ENCODE data around the gene ERBB4.

ERBB4 gene

DNA sequence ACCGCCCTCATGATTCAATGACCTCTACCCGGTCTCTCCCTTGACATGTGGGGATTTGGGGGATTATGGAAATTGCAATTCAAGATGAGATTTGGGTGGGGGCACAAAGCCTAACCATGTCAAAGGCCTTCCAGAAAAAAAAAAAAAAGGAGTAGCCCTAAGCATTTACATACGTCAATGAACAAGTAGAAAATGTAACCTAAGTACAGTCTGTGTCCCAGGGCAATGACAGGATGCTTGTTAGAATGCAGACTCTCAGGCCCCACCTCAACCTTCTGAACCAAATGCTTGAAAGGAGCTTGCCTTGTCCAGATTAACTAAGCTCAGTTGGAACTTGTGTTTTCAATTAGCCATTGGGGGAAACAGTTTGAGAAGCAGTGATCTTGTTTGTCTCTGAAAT, 1180.1 kb downstream of the ERBB4 start:
- Histone ChIP-seq H4K20me1 (ENCODE audit: insufficient read depth, low read length) (no peaks in the 10 kb centered on the region), H3K4me3 (ENCODE audit: low read length) (no peak overlapping the region), H3K4me1 (ENCODE audit: low read length) (peaks cover 4% of the 10 kb centered on the region; the same call in 1 of the 2 replicates), H3K27me3 (replicated peaks; ENCODE audit: insufficient read depth, low read length) (no peaks in the 10 kb centered on the region), H3K4me2 (ENCODE audit: low read depth, low read length) (no peak overlapping the region), H3F3A (ENCODE audit: insufficient read depth, low read length) (no peaks in the 10 kb centered on the region), H3K36me3 (replicated peaks; ENCODE audit: insufficient read depth, low read length) (no peaks in the 10 kb centered on the region), H3K9me3 (replicated peaks; ENCODE audit: insufficient read depth, low read length) (no peaks in the 10 kb centered on the region), H3K9ac (ENCODE audit: low read length) (no peak overlapping the region), H3K9me2 (replicated peaks; ENCODE audit: insufficient read depth, low read length) (no peaks in the 10 kb centered on the region), H2AFZ (ENCODE audit: low read length) (no peak overlapping the region), H3K79me2 (ENCODE audit: low read length) (no peaks in the 10 kb centered on the region), H3K27ac (ENCODE audit: low read length) (no peak overlapping the region)
- TF ChIP-seq EZH2phosphoT487 (IDR thresholded peaks at IDR 0.05; ENCODE audit: low read length), result no peak
- DNase-seq, result no peak

DNA sequence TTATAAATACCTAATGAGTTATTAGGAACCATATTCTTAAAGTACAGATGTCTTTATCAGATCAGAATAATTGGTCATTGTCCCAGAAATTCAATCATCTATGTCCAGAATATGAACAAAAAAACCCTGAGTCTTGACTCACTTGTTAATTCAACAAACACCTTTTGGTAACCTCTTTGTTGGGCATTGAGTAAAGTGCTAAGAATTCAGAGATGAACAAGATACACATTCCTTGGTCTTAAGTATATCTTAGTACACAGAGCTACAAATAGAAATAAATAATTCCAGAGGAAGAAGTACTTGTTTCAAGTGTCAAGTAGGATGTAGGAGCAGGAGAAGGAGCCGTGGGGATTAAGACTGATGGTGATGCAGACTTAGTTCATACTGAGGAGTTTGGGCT, 1184.1 kb downstream of the ERBB4 start:
- Histone ChIP-seq H3K79me2 (ENCODE audit: low read length) (no peaks in the 10 kb centered on the region), H4K20me1 (ENCODE audit: insufficient read depth, low read length) (no peaks in the 10 kb centered on the region), H2AFZ (ENCODE audit: low read length) (no peak overlapping the region), H3K4me2 (ENCODE audit: low read depth, low read length) (no peak overlapping the region), H3F3A (ENCODE audit: insufficient read depth, low read length) (no peaks in the 10 kb centered on the region), H3K4me3 (ENCODE audit: low read length) (no peak overlapping the region), H3K36me3 (replicated peaks; ENCODE audit: insufficient read depth, low read length) (no peaks in the 10 kb centered on the region), H3K4me1 (ENCODE audit: low read length) (0 out of 2 replicates have a peak, but pooled peaks cover 3% of the 10 kb centered on the region), H3K9ac (ENCODE audit: low read length) (no peak overlapping the region), H3K27me3 (replicated peaks; ENCODE audit: insufficient read depth, low read length) (no peaks in the 10 kb centered on the region), H3K9me3 (replicated peaks; ENCODE audit: insufficient read depth, low read length) (no peaks in the 10 kb centered on the region), H3K27ac (ENCODE audit: low read length) (no peak overlapping the region), H3K9me2 (replicated peaks; ENCODE audit: insufficient read depth, low read length) (no peaks in the 10 kb centered on the region)
- no peak for DNase-seq
- TF ChIP-seq, protein P1, sequence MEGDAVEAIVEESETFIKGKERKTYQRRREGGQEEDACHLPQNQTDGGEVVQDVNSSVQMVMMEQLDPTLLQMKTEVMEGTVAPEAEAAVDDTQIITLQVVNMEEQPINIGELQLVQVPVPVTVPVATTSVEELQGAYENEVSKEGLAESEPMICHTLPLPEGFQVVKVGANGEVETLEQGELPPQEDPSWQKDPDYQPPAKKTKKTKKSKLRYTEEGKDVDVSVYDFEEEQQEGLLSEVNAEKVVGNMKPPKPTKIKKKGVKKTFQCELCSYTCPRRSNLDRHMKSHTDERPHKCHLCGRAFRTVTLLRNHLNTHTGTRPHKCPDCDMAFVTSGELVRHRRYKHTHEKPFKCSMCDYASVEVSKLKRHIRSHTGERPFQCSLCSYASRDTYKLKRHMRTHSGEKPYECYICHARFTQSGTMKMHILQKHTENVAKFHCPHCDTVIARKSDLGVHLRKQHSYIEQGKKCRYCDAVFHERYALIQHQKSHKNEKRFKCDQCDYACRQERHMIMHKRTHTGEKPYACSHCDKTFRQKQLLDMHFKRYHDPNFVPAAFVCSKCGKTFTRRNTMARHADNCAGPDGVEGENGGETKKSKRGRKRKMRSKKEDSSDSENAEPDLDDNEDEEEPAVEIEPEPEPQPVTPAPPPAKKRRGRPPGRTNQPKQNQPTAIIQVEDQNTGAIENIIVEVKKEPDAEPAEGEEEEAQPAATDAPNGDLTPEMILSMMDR (IDR thresholded peaks at IDR 0.05; ENCODE audit: low read length), result no peak
- TF ChIP-seq EZH2 (optimal IDR thresholded peaks at IDR 0.05; ENCODE audit: low read depth, low read length) (no peak), EZH2phosphoT487 (IDR thresholded peaks at IDR 0.05; ENCODE audit: low read length) (no peak)

DNA sequence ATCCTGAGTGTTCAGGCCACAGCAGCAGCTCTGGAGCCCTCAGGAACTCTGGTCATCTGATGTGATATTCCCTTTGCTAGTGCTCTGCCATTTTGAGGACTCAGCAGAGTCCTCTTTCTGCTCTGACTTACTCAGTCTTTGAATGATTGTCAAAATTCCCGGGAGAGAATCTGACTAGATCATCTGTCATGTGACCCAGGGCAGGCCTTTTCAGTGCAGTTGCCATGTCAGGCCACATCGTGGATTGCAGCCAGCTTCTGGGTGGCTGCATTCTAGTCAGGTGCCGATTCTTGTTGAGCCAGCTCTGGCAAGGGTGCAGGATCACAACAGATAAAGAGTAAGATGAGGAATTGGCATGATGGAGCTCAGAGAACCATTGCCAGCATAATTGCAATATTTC, 1186.6 kb downstream of the ERBB4 start:
- DNase-seq, result no peak
- Histone ChIP-seq H3K4me1 (ENCODE audit: low read length) (no peaks in the 10 kb centered on the region), H3K36me3 (replicated peaks; ENCODE audit: insufficient read depth, low read length) (no peaks in the 10 kb centered on the region), H3K9me2 (replicated peaks; ENCODE audit: insufficient read depth, low read length) (no peaks in the 10 kb centered on the region), H4K20me1 (ENCODE audit: insufficient read depth, low read length) (no peaks in the 10 kb centered on the region), H3K4me3 (ENCODE audit: low read length) (no peak overlapping the region), H3F3A (ENCODE audit: insufficient read depth, low read length) (no peaks in the 10 kb centered on the region), H3K9ac (ENCODE audit: low read length) (no peak overlapping the region), H3K79me2 (ENCODE audit: low read length) (no peaks in the 10 kb centered on the region), H2AFZ (ENCODE audit: low read length) (no peak overlapping the region), H3K27ac (ENCODE audit: low read length) (no peak overlapping the region), H3K4me2 (ENCODE audit: low read depth, low read length) (no peak overlapping the region), H3K27me3 (replicated peaks; ENCODE audit: insufficient read depth, low read length) (no peaks in the 10 kb centered on the region), H3K9me3 (replicated peaks; ENCODE audit: insufficient read depth, low read length) (no peaks in the 10 kb centered on the region)
- TF ChIP-seq EZH2phosphoT487 (IDR thresholded peaks at IDR 0.05; ENCODE audit: low read length), result no peak
- TF ChIP-seq, protein P1 (IDR thresholded peaks at IDR 0.05; ENCODE audit: low read length), result no peak
- no peak for TF ChIP-seq EZH2 (optimal IDR thresholded peaks at IDR 0.05; ENCODE audit: low read depth, low read length)

DNA sequence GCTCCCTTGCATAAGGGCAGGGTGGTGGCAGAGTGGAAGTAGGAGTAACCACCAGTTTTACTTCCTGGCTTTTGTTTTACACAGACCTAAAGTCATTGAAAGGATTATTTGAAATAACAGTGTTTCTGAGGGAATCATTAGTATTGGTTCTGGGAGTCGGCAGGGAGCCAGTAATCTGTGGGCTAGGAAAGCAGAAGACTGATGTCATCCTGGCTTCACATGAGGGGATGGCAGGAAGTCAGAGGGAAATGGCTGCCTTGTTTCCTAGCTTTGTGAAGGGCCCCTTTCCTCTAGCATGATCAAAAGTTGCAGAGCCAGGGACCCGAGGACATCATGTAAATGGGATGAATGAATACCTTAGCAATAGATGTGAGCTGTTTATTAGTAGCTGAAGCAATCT, 1189.6 kb downstream of the ERBB4 start:
- Histone ChIP-seq H3K27ac (ENCODE audit: low read length) (no peak overlapping the region), H3K9me3 (replicated peaks; ENCODE audit: insufficient read depth, low read length) (no peaks in the 10 kb centered on the region), H3K4me3 (ENCODE audit: low read length) (no peak overlapping the region), H3K9me2 (replicated peaks; ENCODE audit: insufficient read depth, low read length) (no peaks in the 10 kb centered on the region), H3K4me1 (ENCODE audit: low read length) (no peaks in the 10 kb centered on the region), H2AFZ (ENCODE audit: low read length) (no peak overlapping the region), H3K9ac (ENCODE audit: low read length) (no peak overlapping the region), H3K27me3 (replicated peaks; ENCODE audit: insufficient read depth, low read length) (no peaks in the 10 kb centered on the region), H4K20me1 (ENCODE audit: insufficient read depth, low read length) (no peaks in the 10 kb centered on the region), H3K79me2 (ENCODE audit: low read length) (no peaks in the 10 kb centered on the region), H3K36me3 (replicated peaks; ENCODE audit: insufficient read depth, low read length) (no peaks in the 10 kb centered on the region), H3K4me2 (ENCODE audit: low read depth, low read length) (no peak overlapping the region), H3F3A (ENCODE audit: insufficient read depth, low read length) (no peaks in the 10 kb centered on the region)
- no peak for DNase-seq
- TF ChIP-seq EZH2phosphoT487 (IDR thresholded peaks at IDR 0.05; ENCODE audit: low read length) (no peak), EZH2 (optimal IDR thresholded peaks at IDR 0.05; ENCODE audit: low read depth, low read length) (no peak)
- TF ChIP-seq, protein P1 (IDR thresholded peaks at IDR 0.05; ENCODE audit: low read length), result no peak

Measured in MM.1S (cell line).